Cerebellar cortex (tissue), 1 donor: ENCODE measurements around the gene LIG4.

Experiments
- DNase-seq: peaks from one replicate; pipeline ENCODE4 v3.0.0-alpha.2; 2015; ENCODE audit warnings: low spot score

The LIG4 gene

DNA sequence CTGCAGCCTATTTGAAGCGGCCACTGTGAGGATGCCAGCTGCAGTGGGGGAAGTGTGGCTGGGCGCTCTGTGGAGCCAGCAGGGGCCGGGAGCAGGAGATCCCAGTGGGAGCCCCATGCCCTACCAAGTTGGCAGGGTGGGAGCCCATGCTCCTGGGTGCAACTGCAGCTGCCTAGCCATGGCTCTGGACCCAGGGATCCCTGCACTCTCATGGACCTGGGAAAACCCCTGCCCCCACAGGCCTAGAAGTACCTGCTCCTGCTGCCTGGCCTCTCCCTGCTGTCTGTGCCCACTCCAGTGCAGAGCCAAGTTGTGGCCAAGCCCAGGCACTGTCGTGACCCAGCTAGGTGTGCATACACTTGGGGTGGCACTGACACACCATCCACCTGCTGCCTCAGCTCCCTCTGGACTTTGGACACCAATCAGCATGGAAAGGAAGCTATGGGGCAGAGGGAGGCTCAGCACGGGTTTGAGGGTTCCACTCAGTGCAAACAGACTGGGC is 20.9 kb downstream of the LIG4 start:
- no peak for DNase-seq

DNA sequence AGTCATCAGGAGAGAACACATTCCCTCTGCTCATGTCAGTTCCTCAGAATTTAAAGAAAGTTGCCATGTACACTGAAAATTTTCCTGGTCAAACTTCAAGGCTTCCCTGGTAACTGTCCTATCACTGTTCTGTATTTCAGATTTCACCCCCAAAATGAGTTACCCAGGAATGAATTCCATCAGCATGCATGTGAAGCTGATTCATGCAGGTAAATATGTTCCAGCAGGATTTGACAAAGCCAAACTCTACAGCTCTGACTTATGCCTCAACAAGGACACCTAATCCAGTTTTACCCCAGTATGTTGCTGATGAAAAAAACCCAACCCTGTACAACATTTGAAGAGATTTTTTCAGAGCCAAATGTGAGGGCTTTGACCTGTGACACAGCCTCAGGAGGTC is 21.5 kb downstream of the LIG4 start:
- DNase-seq = no peak

DNA sequence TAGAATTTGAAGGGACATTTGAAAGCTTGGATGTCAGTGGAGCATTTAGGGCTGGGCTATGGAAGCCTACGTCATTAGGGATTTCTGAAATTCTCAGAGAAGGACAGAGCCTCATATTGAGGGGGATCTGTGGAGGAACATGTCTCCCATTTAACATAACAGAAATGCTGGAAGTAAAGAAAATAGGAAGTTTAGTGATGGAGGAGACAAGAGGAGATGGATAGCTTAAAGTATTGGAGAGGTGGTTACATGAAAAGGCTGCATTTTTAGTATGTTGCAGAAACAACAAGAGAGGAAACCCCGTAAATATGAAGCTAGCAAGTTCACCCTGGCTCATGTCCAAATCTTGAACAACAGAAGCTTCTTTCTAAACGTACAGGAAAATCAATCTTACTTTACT is 24.4 kb downstream of the LIG4 start:
- DNase-seq = no peak

DNA sequence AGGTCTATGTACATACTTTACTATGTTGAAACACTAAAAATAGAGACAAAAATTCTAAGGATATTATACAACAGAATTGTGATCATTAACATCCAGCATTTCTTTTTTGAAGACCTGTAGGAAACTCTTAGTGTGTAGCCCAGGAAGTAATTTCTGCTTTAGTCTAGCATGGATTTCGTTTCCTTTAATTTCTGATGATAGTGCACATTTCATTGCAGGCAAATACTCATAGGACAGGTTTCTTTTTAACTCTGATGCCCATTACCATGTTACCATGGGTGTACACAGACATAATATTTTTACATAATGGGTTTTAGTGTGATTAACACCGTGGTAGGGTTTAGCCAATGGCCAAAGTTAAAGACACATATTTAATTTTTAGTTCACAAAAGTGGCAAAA is 27.1 kb downstream of the LIG4 start:
- DNase-seq = no peak

DNA sequence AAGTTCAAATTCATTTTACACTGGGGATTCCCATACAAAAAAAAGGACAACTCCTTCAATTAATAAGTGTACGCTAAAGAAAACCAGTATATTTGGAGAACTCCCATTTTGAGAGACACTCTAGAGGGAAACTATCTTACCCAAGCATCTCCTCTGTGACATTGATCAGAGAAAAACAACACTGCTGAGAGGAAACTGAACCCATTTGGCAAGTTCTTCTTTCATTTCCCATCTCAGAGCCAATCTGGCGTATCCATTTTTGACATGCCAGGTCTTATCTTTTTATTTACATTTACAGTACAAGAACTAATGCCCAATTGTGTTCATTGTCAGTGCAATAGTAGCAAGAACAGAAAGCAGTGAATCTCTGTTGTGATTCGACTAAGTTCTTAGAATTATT is 30.1 kb downstream of the LIG4 start:
- DNase-seq = no peak

DNA sequence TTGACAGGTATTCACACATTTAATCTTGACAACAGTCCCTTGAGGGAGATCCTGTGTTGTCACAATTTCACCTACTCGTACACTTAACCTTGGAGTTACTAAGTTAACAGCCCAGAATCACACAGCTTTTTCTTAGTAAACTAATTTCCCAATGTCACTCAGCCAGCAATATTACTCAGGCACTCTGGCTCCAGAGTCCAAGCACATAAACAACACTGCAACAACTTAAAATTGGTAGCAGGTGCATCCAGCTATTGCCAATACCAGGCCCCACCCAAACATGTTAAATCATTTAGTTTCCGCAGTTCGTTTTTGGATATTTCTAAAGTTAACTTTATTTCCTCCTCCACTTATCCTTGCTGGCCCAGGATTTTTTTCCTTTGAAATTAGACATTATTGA is 32.7 kb downstream of the LIG4 start:
- DNase-seq = no peak

DNA sequence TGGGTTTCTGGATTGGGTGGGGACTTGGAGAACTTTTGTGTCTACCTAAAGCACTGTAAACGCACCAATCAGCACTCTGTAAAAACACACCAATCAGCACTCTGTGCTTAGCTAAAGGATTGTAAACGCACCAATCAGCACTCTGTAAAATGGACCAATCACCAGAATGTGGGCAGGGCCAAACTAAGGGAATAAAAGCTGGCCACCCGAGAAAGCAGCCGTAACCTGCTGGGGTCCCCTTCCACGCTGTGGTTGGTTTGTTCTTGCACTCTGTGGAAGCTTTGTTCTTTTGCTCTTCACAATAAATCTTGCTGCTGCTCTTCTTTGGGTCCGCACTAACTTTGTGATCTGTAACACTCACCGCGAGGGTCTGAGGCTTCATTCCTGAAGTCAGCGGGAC is 37.3 kb downstream of the LIG4 start:
- DNase-seq = no peak

DNA sequence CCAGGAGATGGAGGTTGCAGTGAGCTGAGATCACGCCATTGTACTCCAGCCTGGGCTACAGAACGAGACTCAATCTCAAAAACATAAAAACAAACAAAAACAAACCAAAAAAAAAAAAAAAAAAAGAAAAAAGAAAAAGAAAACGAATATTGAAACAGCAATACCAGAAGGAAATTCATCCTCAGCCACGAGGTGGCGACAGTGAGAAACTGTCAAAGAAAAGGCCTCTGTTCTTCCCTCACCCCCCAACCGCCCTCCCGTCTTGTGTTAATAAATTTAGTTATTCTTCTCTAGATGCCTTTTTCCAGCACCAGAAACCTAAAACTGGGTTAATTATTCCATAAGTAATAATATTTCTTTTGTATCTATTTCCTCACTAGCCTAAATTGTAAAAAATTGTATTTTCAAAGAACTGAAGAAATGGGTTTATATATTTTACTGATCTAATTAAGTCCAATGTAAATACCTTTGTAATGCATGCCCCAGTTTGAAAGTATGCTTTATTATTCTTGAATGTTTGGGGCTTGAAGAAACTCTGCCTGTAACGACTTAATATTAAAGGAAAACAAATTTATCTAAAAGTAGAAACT is 38.6 kb downstream of the LIG4 start:
- DNase-seq = peak; percentile 16

DNA sequence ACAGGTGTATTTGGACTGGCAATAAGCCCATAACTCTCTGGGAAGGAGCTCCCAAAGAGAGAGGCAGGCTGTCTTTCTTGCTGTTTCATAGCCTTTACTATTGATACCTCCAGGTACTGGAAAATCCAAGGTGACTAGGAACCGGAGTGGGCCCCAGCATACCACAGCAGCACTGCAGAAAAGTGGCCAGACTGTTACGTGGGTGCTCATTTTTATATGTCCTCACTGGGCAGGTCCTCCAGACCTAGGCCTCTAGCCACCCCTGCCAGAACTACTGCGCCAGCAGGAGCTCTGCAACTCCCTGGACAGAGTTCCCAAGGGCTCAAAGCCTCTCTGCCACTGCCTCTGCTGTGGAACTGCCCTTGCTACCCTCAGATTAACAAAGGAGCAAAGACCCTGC is 46.4 kb downstream of the LIG4 start:
- DNase-seq = no peak

DNA sequence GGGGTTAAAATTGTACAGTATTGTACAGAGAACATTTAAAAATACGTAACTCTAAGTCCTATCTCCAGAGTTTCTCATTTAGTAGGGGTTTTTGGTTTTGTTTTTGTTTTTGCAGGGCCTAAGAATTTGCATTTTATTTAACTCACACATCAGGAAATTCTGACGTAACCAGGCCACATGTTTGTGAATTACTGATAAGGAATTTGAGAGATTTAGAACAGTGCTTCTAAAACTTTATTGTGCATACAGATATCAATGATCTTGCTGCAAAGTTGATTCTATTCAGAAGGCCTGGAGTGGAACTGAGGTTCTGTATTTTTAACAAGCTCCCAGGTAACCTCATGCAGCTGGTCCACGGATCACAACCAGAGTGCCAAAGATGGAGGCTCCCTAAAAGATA is 49.3 kb downstream of the LIG4 start:
- no peak for DNase-seq

DNA sequence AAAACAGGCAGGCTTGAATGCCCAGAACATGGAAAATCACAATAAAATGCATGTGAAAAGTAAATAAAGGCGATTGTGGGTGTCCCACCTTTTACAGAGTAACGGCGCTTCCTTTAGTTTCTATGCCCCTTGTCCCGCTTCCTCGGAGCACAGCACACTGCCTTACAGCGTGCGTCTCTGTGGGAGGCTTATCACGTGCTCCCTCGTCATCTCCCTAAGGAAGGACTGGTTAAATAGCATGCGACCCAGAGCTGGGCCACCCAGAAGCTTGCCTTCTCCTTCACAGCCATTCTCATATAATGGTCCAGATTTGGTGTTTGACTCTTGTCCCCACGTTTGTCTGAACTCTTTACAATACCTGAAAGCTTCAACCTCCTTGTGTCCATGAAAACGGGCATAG is 56.6 kb downstream of the LIG4 start:
- DNase-seq = no peak
